Progenitor cell of endocrine pancreas (in vitro differentiated cells): ENCODE data around the gene FGFR2. TPM values are rescaled to one million over a fixed set of nuclear protein-coding genes. Genes with fewer than 3 reads are reported as not detected.

Experiments used
- DNase-seq: peaks from one replicate; pipeline ENCODE4 v3.0.0; 2021; ENCODE audit warnings: low spot score; ENCODE audit not compliant: unreplicated experiment
- H3K27ac Mint-ChIP-seq: 2 replicates; pipeline ENCODE4 v1.8.0; 2021; ENCODE audit warnings: mild to moderate bottlenecking, moderate library complexity, mixed read lengths
- H3K27me3 Mint-ChIP-seq: 2 replicates; pipeline ENCODE4 v1.8.0; 2021; ENCODE audit warnings: mixed read lengths
- H3K36me3 Mint-ChIP-seq: 2 replicates; pipeline ENCODE4 v1.8.0; 2022; ENCODE audit warnings: mixed read lengths; ENCODE audit not compliant: insufficient read depth
- H3K4me1 Mint-ChIP-seq: 2 replicates; pipeline ENCODE4 v1.8.0; 2021; ENCODE audit warnings: low read depth, mixed read lengths
- H3K4me3 Mint-ChIP-seq: 2 replicates; pipeline ENCODE4 v1.8.0; 2021; ENCODE audit warnings: low read depth, mild to moderate bottlenecking, moderate library complexity, mixed read lengths
- H3K9me3 Mint-ChIP-seq: 2 replicates; pipeline ENCODE4 v1.8.0; 2021; ENCODE audit warnings: low read depth, mixed read lengths
- CTCF ChIP-seq: fragments of 200-600 bp; sonication (generic); IDR thresholded peaks from one replicate; pipeline ENCODE4 v1.5.0; 2021; ENCODE audit warnings: antibody characterized with exemption, mild to moderate bottlenecking; ENCODE audit not compliant: unreplicated experiment
- total RNA-seq: library from RNA; stranded (reverse); gene quantifications from 2 replicates; pipeline ENCODE4 v1.2.1, GENCODE V29; 2021

FGFR2 gene
- total RNA-seq, 1 donor from 2014 or later, result 146 TPM

DNA sequence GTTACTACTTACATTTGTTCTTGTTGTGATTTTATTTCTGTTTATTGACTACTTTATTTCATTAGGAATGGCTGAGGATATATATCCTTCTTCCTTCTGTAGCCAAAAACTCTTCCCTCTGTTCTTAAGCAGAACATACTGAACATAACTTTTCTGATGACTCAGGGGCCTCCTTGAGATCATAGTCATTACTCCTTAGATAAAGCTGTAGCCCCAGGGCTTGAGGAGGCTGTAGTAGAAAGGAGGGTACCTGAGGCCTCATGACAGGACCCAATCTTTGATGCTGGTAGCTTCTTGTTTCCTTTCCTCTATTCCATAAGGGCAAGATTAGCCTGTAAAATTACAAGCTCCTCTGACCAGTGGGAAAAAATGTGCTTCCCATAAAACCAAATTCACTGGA is 41.2 kb upstream of the FGFR2 start:
- Mint-ChIP-seq H3K9me3 (peaks cover 19% of the 10 kb centered on the region), H3K4me3 (no peak overlapping the region), H3K27ac (no peak overlapping the region), H3K27me3 (no peaks in the 10 kb centered on the region), H3K4me1 (no peaks in the 10 kb centered on the region), H3K36me3 (peaks cover 6% of the 10 kb centered on the region)
- no peak for TF ChIP-seq CTCF
- no peak for DNase-seq

DNA sequence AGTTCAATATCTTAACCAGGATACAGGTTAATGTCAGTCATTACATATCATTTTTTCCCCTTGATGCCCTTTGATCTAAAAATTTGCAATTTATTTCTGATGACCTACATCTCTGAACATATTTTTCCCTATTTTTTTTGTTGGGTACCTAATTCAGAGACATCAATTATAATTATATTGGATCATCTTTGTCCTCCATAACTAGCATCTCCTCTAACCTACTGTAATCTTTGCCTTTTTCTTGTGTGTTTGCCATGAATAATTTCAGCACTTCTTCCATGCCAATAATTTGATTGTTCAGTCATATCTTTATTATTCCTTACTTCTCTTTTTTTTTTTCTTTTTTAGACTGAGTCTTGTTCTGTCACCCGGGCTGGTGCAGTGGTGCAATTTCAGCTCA is 39.2 kb upstream of the FGFR2 start:
- H3K9me3 Mint-ChIP-seq, result peaks cover 19% of the 10 kb centered on the region
- TF ChIP-seq CTCF, result no peak
- no peak overlapping the region for H3K27ac Mint-ChIP-seq
- no peak for DNase-seq
- peaks cover 6% of the 10 kb centered on the region for H3K36me3 Mint-ChIP-seq
- no peak overlapping the region for H3K4me3 Mint-ChIP-seq
- H3K4me1 Mint-ChIP-seq, result no peaks in the 10 kb centered on the region
- no peaks in the 10 kb centered on the region for H3K27me3 Mint-ChIP-seq

GRCh38 chr10:121633056-121633455 is 34.8 kb upstream of the FGFR2 start:
- no peaks in the 10 kb centered on the region for H3K27me3 Mint-ChIP-seq
- peaks cover 3% of the 10 kb centered on the region for H3K36me3 Mint-ChIP-seq
- no peak overlapping the region for H3K4me3 Mint-ChIP-seq
- peak overlapping the region; percentile 59 for H3K27ac Mint-ChIP-seq
- H3K4me1 Mint-ChIP-seq, result peaks cover 11% of the 10 kb centered on the region
- no peak for TF ChIP-seq CTCF
- peaks cover 9% of the 10 kb centered on the region for H3K9me3 Mint-ChIP-seq
- no peak for DNase-seq

DNA sequence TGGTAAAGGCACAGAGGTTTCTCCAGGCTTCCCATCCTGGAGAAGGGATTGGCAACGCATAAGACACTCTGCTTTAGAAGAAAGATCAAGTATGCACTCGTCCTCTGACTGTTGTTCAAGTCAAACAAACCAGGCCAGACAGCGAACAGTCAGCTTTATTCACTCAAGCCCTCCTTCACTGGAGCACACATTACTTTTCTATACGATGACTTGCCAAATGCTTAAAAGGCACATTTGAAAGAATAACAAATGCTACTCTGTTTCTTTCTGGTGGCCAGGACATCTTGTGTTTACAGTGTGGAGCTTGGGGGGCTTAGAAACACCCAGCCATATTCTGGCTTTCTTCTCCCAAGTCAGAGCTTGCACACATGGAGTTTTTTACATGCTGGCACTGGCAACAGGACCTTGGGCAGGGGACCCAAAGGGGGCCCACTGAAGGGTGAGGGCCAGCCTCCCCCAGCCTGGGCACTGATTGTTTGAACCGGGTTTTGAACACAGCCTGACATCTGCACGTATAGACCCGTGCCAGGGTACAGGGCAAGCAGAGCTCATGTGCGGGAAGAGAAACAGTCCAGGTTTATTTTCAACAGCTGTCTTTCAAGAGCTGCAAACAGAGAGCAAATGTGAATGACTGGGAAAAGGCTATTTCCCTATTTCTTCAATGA is 33.3 kb upstream of the FGFR2 start:
- peaks cover 19% of the 10 kb centered on the region for H3K4me1 Mint-ChIP-seq
- H3K36me3 Mint-ChIP-seq, result no peaks in the 10 kb centered on the region
- H3K27me3 Mint-ChIP-seq, result no peaks in the 10 kb centered on the region
- no peak overlapping the region for H3K4me3 Mint-ChIP-seq
- TF ChIP-seq CTCF, result no peak
- H3K27ac Mint-ChIP-seq, result no peak overlapping the region
- no peak for DNase-seq
- no peaks in the 10 kb centered on the region for H3K9me3 Mint-ChIP-seq

- TF ChIP-seq CTCF, result no peak
- H3K27ac Mint-ChIP-seq, result no peak overlapping the region
- H3K9me3 Mint-ChIP-seq, result no peaks in the 10 kb centered on the region
Measured at GRCh38 chr10:121628859-121629258, 30.6 kb upstream of the FGFR2 start.

More at GRCh38 chr10:121628859-121629258, 30.6 kb upstream of the FGFR2 start:
- DNase-seq, result no peak
- Mint-ChIP-seq H3K4me1 (peaks cover 30% of the 10 kb centered on the region), H3K4me3 (no peak overlapping the region), H3K36me3 (no peaks in the 10 kb centered on the region), H3K27me3 (no peaks in the 10 kb centered on the region)
